Activated naive CD8-positive, alpha-beta T cell treated with anti-CD3 and anti-CD28 coated beads, Interleukin-2, amount 10 ng/mL, durations not matched to agents 7 days and 5 days (primary cell): ENCODE measurements around the gene SOX4. TPM values are rescaled to one million over a fixed set of nuclear protein-coding genes. Genes with fewer than 3 reads are reported as not detected.
A peak's percentile ranks its signal among the peaks of the same experiment; 100 is the strongest.

Experiments used
- ATAC-seq: fragments of 150-1000 bp; cut with Tn5 transposase; one replicate; pipeline ENCODE4 v1.10.0; 2021; ENCODE audit warnings: low read depth, moderate library complexity
- POLR2A ChIA-PET: fragments of 350-600 bp; sonication (Branson Sonifier 250); formaldehyde crosslinking; loops from one replicate; lab custom pipeline; 2021; ENCODE audit warnings: antibody characterized with exemption; lab: Charles Lee
- DNase-seq: peaks from one replicate; pipeline ENCODE4 v3.0.0; 2021
- H3K27ac Mint-ChIP-seq: one replicate; pipeline ENCODE4 v1.8.0; 2022; ENCODE audit warnings: mild to moderate bottlenecking, mixed read lengths
- H3K27me3 Mint-ChIP-seq: one replicate; pipeline ENCODE4 v1.8.0; 2022; ENCODE audit warnings: mild to moderate bottlenecking, moderate library complexity, mixed read lengths
- H3K36me3 Mint-ChIP-seq: one replicate; pipeline ENCODE4 v1.8.0; 2021; ENCODE audit warnings: mild to moderate bottlenecking, mixed read lengths
- H3K4me1 Mint-ChIP-seq: one replicate; pipeline ENCODE4 v1.8.0; 2021; ENCODE audit warnings: mixed read lengths
- H3K4me3 Mint-ChIP-seq: one replicate; pipeline ENCODE4 v1.8.0; 2022; ENCODE audit warnings: mild to moderate bottlenecking, moderate library complexity, mixed read lengths
- H3K9me3 Mint-ChIP-seq: one replicate; pipeline ENCODE4 v1.8.0; 2021; ENCODE audit warnings: mixed read lengths
- total RNA-seq, 2 experiments: library from RNA; stranded (reverse); gene quantifications; one replicate each; pipeline ENCODE4 v1.2.3, GENCODE V29; 2021

Gene SOX4
- total RNA-seq, 2 experiments from 2014 or later = 0.78 to 0.82 TPM

DNA sequence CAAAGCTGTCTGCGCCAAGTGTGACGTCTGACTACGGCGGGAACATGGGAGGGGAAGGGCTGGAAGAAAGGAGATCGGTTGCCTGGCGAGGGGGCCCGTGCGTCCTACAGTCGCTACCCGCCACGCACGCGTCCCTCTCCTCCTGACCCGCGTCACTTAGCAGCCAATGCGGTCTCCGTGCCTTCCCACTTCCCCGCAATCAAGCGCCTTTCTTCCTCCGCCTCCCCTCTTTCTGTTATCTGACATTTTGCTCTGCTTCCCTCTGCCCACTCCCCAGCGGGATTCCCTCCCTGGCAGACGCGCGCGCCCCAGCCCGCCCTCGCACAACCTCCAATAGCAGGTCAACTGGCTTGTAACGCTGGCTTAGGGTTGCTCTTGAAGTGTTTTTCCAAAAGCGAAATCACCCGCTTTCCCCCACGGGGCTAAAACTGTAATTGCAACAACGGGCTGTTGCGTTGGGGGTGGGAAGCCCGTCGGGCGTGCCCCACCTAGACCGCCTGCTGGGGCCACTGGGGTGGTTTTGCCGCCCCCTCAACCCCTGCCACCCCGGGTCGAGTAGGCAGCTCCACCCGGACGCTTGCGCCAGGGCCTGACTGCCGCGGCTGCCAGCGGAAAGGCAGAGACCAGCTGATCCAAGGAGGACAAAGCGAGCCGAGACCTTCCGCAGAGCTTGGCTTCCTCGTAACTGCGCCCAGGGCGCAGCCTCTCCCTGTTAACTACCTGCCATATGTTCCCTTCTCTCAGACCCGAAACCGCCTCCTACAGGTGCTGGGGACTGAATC, 6.2 kb upstream of the SOX4 start:
- DNase-seq (peak; percentile 64), ATAC-seq (peak; percentile 23)
- H3K27ac Mint-ChIP-seq = no peak overlapping the region
- no peaks in the 10 kb centered on the region for H3K36me3 Mint-ChIP-seq
- no peaks in the 10 kb centered on the region for H3K9me3 Mint-ChIP-seq
- peaks cover 12% of the 10 kb centered on the region for H3K4me1 Mint-ChIP-seq
- POLR2A ChIA-PET = interaction anchor here (0.6 to 2.0 kb wide), 2 partner anchors 385 to 1023 kb away, joined by 4 to 12 read pairs; no protein-coding TSS in a partner anchor
- peaks cover 42% of the 10 kb centered on the region for H3K27me3 Mint-ChIP-seq
- peak overlapping the region; percentile 91 for H3K4me3 Mint-ChIP-seq

DNA sequence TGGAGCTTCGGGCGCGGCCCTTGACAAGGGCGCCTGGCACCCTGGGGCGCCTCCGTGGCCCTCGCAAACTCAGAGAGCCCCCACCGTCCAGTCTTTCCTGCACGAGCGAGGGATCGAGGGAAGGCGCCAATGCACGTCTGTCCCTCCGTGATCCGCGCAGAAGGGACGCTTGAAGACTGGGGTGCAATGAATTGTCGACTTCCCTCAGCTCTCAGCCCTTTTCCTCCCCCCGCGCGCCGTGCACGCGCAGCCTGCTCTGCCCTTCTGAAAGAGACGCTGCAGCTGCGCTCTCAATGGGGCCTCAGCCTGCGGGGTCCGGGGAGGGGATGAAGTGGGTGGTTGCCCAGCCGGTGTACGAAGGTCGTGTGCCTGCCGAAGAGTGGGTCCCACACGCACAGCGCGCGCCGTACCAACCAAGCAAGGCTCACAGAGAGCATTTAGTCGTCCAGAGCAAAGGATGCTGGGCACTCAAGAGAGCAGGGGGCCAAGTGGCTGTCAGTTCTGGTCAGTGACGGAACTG, 5.5 kb upstream of the SOX4 start:
- DNase-seq = peak; percentile 65
- H3K4me3 Mint-ChIP-seq = peak overlapping the region; percentile 91
- H3K36me3 Mint-ChIP-seq = no peaks in the 10 kb centered on the region
- H3K27me3 Mint-ChIP-seq = peaks cover 42% of the 10 kb centered on the region
- H3K27ac Mint-ChIP-seq = peak overlapping the region; percentile 71
- POLR2A ChIA-PET = interaction anchor here (0.6 to 2.0 kb wide), 3 partner anchors 386 to 1023 kb away, joined by 3 to 12 read pairs (median 4); no protein-coding TSS in a partner anchor
- peak; percentile 29 for ATAC-seq
- peaks cover 12% of the 10 kb centered on the region for H3K4me1 Mint-ChIP-seq
- no peaks in the 10 kb centered on the region for H3K9me3 Mint-ChIP-seq

DNA sequence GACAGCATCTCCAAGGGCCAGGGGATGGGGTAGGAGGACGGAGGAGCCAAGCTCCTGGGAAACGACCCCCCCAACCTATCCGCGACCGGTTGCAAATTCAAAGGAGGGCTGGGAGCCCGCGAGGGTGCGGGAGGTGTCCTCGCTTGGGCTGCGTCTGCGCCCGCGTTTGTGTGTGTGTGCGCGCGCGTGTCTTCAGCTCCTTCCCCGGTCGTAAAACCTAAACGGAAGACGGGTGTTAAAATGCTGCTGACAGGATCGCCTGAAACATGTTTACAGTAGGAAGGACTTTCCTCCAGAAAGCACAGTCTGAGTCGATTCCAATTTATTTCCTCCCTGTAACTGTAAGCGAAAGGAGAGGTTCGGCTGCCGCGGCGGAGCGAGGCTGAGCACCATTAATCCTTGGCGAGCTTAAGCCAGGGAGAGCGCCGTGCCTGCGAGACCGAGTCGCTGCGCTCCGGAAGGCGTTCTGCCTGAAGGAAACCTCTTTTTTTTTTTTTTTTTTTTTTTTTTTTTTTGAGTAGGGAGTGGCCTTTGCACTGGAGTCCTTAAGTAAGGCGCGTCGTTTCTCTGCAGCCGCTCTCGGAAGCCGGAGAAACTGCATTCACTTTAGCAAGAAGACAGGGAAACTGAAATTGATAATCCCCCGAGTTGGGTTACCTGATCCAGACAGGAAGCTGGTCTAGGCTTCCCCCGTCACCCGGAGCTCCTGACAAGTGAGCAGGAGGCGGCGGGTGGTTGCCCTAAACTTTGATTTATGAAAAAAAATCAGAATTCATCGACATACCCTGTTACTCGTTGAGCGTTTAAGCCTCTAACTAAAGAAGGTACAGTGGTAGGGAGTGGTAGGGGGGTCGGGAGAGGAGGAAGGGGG, 4.8 kb upstream of the SOX4 start:
- POLR2A ChIA-PET = interaction anchor here (0.6 to 2.0 kb wide), 3 partner anchors 10 to 1024 kb away, joined by 3 to 12 read pairs (median 3); no protein-coding TSS in a partner anchor
- ATAC-seq (peak; percentile 48), DNase-seq (peak; percentile 63)
- Mint-ChIP-seq H3K27ac (peak overlapping the region; percentile 71), H3K9me3 (no peaks in the 10 kb centered on the region), H3K4me1 (peaks cover 12% of the 10 kb centered on the region), H3K4me3 (peak overlapping the region; percentile 91), H3K36me3 (no peaks in the 10 kb centered on the region), H3K27me3 (peaks cover 42% of the 10 kb centered on the region)

DNA sequence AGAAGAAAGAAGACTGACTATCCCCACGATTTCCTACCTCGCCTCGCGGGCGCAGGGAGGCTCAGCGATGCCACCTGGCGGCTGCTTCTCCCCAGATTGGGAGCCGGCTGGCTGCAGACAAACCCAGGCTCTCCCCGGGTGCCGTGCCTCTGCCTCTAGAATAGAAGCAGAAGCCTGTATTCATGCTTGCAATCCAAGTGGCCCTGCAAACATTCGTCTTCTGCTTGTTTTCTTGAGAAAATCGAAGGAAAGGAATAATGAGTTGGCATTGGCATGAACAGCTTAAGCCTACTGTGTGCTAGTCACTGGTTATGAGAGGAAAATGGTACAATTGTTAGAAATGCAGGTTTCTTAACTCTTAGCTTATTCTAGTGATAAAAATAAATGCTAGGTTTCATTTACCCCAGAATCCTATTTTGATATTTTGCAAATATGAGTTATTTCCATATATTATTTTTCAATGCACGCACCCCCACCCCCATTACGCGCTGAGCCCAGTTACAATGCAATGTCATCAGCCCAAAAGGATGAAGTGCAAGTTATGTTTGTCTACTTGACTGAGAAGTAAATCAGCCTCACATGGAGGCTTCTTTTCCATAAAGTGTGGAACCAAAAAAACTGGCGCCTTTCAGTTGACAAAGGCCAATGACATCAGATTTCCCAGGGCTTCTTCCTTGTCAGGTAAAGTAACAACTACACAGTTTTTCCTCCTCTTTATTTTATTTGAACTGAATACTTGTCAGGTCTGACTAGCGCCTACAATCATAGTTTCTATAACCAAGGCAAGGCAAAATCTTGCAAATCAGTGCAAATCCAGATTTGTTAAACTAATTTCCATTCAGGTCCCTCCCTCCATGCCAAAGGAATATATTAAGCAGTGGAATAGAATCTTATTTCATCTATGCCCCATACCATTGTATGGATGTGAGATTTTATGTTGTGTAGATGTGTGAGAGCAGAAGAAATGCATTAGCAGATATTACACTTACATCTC, 3.9 kb upstream of the SOX4 start:
- POLR2A ChIA-PET = interaction anchor here (0.9 to 2.0 kb wide), 2 partner anchors 9 to 1025 kb away, joined by 3 to 12 read pairs; no protein-coding TSS in a partner anchor
- peak; percentile 63 for ATAC-seq

DNA sequence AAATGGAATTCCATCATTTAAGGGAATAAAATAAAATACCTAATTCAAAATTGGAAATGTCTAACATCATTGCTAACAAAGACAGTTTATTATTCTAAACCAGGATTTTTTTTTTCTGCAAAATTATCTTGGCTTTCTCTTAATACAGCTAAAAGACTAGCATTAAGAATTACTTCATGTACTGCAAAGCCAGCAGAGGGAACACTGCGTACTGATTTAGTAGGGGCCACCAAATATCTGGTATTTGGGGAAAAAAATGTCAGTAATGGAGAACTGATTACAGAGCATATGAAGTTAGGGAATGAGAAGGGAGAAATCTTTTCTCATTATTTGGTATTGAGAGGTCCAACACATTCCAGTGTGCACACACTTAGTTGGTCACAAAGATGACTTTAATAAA, 3.2 kb upstream of the SOX4 start:
- Mint-ChIP-seq H3K27ac (no peak overlapping the region), H3K36me3 (no peaks in the 10 kb centered on the region), H3K4me3 (no peak overlapping the region), H3K4me1 (peaks cover 15% of the 10 kb centered on the region), H3K9me3 (no peaks in the 10 kb centered on the region), H3K27me3 (peaks cover 44% of the 10 kb centered on the region)
- ATAC-seq = no peak
- no peak for DNase-seq
- POLR2A ChIA-PET = no interaction called here

More for the DNA sequence above, 3.9 kb upstream of the SOX4 start:
- no peaks in the 10 kb centered on the region for H3K36me3 Mint-ChIP-seq
- peaks cover 42% of the 10 kb centered on the region for H3K27me3 Mint-ChIP-seq
- peak; percentile 87 for DNase-seq
- peaks cover 14% of the 10 kb centered on the region for H3K4me1 Mint-ChIP-seq
- H3K4me3 Mint-ChIP-seq = peak overlapping the region; percentile 91
- no peaks in the 10 kb centered on the region for H3K9me3 Mint-ChIP-seq
- H3K27ac Mint-ChIP-seq = peak overlapping the region; percentile 3

DNA sequence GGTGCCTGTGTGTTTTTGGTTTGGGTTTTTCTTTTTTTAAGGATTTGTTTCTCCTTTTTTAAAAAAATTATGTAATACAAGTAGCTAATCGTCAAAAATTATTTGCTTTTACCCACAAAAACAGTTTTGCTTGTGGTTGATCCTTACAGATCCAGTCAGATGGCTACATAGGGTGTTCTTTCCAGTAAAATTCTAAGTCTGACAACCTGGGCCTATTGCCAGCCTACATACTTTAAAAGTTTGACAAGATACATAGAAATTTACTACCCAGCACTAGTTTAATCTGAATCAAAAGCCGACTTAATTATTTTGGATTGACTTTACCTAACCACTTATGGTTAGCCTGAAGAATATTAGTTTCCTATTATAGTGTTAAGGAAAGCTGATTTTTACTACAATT, 2.1 kb upstream of the SOX4 start:
- POLR2A ChIA-PET = no interaction called here
- H3K9me3 Mint-ChIP-seq = no peaks in the 10 kb centered on the region
- peaks cover 42% of the 10 kb centered on the region for H3K27me3 Mint-ChIP-seq

DNA sequence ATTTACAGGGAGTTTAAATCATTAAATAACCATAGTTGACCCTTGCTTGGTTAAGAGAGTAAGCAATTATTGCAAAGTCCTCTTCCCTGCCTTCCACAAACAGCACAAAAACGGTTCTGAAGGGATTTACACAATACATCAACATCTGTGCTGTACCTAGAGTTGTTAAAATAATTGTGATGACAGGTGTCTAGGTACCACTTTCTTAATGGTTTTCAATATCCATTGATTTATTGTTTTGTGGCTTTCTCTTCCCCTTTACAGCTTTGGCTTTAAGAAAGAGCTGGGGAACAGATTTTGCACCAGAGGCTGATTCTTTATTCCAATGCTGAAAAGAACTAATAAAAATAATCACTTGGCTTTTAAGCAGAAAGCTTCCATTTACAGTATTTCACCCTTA, 598 bp upstream of the SOX4 start:
- H3K4me3 Mint-ChIP-seq = no peak overlapping the region
- peaks cover 46% of the 10 kb centered on the region for H3K27me3 Mint-ChIP-seq
- peaks cover 1% of the 10 kb centered on the region for H3K36me3 Mint-ChIP-seq
- peaks cover 20% of the 10 kb centered on the region for H3K4me1 Mint-ChIP-seq
- no peak for ATAC-seq
- DNase-seq = no peak
- H3K27ac Mint-ChIP-seq = no peak overlapping the region
- no peaks in the 10 kb centered on the region for H3K9me3 Mint-ChIP-seq
- POLR2A ChIA-PET = interaction anchor here (1.0 to 1.7 kb wide), 2 partner anchors 428 to 1017 kb away, joined by 3 to 4 read pairs; no protein-coding TSS in a partner anchor

More for the DNA sequence above, 2.1 kb upstream of the SOX4 start:
- ATAC-seq = no peak
- Mint-ChIP-seq H3K4me1 (peaks cover 20% of the 10 kb centered on the region), H3K27ac (no peak overlapping the region), H3K36me3 (peaks cover 1% of the 10 kb centered on the region), H3K4me3 (no peak overlapping the region)
- no peak for DNase-seq

DNA sequence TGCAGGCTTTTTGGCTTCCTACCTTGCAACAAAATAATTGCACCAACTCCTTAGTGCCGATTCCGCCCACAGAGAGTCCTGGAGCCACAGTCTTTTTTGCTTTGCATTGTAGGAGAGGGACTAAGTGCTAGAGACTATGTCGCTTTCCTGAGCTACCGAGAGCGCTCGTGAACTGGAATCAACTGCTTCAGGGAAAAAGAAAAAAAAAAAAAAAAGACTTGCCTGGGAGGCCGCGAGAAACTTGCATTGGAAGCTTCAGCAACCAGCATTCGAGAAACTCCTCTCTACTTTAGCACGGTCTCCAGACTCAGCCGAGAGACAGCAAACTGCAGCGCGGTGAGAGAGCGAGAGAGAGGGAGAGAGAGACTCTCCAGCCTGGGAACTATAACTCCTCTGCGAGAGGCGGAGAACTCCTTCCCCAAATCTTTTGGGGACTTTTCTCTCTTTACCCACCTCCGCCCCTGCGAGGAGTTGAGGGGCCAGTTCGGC, 420 bp downstream of the SOX4 start:
- Mint-ChIP-seq H3K4me3 (no peak overlapping the region), H3K4me1 (peaks cover 17% of the 10 kb centered on the region), H3K9me3 (no peaks in the 10 kb centered on the region), H3K27me3 (peaks cover 56% of the 10 kb centered on the region), H3K27ac (no peak overlapping the region), H3K36me3 (peaks cover 1% of the 10 kb centered on the region)
- DNase-seq (no peak), ATAC-seq (peak; percentile 27)
- POLR2A ChIA-PET = interaction anchor here (0.6 to 1.7 kb wide), 5 partner anchors 159 to 1060 kb away, joined by 3 to 5 read pairs (median 4); partner anchors contain the start of gene CDKAL1

DNA sequence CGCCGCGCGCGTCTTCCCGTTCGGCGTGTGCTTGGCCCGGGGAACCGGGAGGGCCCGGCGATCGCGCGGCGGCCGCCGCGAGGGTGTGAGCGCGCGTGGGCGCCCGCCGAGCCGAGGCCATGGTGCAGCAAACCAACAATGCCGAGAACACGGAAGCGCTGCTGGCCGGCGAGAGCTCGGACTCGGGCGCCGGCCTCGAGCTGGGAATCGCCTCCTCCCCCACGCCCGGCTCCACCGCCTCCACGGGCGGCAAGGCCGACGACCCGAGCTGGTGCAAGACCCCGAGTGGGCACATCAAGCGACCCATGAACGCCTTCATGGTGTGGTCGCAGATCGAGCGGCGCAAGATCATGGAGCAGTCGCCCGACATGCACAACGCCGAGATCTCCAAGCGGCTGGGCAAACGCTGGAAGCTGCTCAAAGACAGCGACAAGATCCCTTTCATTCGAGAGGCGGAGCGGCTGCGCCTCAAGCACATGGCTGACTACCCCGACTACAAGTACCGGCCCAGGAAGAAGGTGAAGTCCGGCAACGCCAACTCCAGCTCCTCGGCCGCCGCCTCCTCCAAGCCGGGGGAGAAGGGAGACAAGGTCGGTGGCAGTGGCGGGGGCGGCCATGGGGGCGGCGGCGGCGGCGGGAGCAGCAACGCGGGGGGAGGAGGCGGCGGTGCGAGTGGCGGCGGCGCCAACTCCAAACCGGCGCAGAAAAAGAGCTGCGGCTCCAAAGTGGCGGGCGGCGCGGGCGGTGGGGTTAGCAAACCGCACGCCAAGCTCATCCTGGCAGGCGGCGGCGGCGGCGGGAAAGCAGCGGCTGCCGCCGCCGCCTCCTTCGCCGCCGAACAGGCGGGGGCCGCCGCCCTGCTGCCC, 1.1 kb downstream of the SOX4 start:
- DNase-seq (peak; percentile 63), ATAC-seq (peak; percentile 8)
- POLR2A ChIA-PET = interaction anchor here (0.9 to 1.7 kb wide), 5 partner anchors 429 to 1383 kb away, joined by 3 to 5 read pairs (median 4); partner anchors contain the start of genes CDKAL1 and MBOAT1
- H3K4me3 Mint-ChIP-seq = peak overlapping the region; percentile 88
- no peaks in the 10 kb centered on the region for H3K9me3 Mint-ChIP-seq
- H3K4me1 Mint-ChIP-seq = peaks cover 15% of the 10 kb centered on the region
- H3K36me3 Mint-ChIP-seq = peaks cover 1% of the 10 kb centered on the region
- H3K27me3 Mint-ChIP-seq = peaks cover 58% of the 10 kb centered on the region
- peak overlapping the region; percentile 70 for H3K27ac Mint-ChIP-seq

DNA sequence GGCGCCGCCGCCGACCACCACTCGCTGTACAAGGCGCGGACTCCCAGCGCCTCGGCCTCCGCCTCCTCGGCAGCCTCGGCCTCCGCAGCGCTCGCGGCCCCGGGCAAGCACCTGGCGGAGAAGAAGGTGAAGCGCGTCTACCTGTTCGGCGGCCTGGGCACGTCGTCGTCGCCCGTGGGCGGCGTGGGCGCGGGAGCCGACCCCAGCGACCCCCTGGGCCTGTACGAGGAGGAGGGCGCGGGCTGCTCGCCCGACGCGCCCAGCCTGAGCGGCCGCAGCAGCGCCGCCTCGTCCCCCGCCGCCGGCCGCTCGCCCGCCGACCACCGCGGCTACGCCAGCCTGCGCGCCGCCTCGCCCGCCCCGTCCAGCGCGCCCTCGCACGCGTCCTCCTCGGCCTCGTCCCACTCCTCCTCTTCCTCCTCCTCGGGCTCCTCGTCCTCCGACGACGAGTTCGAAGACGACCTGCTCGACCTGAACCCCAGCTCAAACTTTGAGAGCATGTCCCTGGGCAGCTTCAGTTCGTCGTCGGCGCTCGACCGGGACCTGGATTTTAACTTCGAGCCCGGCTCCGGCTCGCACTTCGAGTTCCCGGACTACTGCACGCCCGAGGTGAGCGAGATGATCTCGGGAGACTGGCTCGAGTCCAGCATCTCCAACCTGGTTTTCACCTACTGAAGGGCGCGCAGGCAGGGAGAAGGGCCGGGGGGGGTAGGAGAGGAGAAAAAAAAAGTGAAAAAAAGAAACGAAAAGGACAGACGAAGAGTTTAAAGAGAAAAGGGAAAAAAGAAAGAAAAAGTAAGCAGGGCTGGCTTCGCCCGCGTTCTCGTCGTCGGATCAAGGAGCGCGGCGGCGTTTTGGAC, 2.0 kb downstream of the SOX4 start:
- peak; percentile 20 for ATAC-seq
- peaks cover 55% of the 10 kb centered on the region for H3K27me3 Mint-ChIP-seq
- H3K27ac Mint-ChIP-seq = peak overlapping the region; percentile 78
- peaks cover 1% of the 10 kb centered on the region for H3K36me3 Mint-ChIP-seq
- H3K9me3 Mint-ChIP-seq = no peaks in the 10 kb centered on the region
- DNase-seq = peak; percentile 57
- POLR2A ChIA-PET = interaction anchor here (0.9 to 1.0 kb wide), 2 partner anchors 1030 to 1383 kb away, joined by 3 read pairs; partner anchors contain the start of gene MBOAT1
- H3K4me1 Mint-ChIP-seq = peaks cover 15% of the 10 kb centered on the region
- peak overlapping the region; percentile 90 for H3K4me3 Mint-ChIP-seq
